ENCODE data around the gene SURF4.
"Not testable (repeated sequence)": the region's sequence is repeated elsewhere in the genome, so short reads cannot be mapped to it uniquely, and the experiment has no call there.

The SURF4 gene

DNA sequence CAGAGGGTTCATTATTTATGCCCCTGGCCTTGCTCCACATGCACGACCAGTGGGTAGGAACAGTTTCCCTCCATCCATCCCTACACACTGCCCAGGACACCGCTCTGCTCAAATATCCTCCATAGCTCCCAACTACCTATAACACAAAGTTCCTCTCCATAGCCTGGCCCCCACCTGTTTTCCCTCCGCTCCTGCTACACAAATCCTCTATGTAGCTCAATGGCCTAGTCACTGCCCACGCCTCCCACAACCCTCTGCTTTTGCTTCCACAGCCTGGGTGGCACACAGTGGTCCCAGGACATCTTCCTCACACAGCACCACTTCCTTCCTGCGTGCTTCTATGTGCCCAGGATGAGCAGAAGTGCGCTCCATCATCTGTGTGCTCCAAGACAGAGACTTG is 21.5 kb upstream of the SURF4 start:
- DNase-seq, result no peak

- no peak for DNase-seq
Observed at GRCh38 chr9:133396952-133397351, 21.1 kb upstream of the SURF4 start.

DNA sequence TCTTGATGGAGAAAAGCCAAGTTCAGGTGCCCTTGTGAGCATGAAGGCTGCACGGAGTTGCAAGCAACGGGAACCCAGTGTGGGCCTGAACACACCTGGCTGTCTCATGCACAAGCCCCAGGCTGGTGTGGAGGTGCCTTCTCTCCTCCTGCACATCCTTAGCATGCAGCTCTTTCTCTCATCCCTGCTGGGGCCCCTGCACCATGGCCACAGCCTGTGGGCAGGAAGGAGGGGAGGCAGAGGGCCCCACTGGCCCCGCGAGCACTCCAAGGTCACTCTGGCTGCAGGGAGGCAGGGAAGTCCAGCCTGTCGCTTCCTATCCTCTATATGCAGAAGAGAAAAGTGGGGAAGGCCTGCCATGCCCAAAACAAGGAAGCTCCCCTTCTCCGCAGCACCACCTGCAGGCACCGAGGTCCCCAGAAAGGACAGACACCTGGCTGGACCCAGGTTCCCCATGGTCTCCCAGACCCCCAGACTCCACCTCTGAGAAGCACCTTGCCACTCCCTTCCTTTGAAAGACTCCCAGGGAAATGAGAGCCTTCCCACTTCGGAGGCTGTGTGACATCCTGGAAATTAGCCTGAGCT is 18.9 kb upstream of the SURF4 start:
- no peak for DNase-seq

- DNase-seq, result no peak
Observed at GRCh38 chr9:133393399-133393798, 17.5 kb upstream of the SURF4 start.

DNA sequence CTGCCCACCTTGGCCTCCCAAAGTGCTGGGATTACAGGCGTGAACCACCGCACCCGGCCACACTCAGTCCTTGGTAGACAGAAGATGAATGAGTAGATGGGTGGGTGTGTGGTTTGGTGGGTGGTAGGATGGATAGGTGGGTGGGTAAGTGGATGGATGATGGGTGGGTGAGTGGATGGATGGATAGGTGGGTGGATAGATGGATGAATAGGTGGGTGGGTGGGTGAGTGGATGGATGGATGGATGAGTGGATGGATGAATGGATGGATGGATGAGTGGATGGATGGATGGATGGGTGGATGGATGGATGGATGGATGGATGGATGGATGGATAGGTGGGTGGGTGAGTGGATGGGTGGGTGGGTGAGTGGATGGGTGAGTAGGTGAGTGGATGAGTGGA is 16.4 kb upstream of the SURF4 start:
- not testable (repeated sequence) for DNase-seq

- DNase-seq, result not testable (repeated sequence)
Observed at GRCh38 chr9:133391449-133391848, 15.6 kb upstream of the SURF4 start.

DNA sequence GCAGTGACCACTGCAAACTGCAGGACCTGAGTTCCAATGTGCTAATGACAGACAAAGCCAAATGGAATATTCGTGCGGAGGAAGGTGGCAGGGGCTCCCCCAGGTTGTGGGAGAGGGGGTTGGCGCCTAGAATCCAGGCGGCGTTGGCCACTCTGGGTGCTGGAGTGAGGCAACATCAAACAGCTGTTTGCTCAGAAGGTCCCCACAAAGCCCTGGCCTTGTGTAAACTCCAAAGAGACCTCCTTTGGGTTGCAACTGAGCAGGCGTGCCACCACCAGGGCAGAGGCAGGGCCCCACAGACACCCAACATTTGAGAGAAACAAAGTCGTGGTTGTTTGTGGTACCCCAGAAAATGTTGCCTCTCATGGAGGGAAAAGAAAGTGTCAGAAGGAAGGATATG is 14.9 kb upstream of the SURF4 start:
- no peak for DNase-seq

DNA sequence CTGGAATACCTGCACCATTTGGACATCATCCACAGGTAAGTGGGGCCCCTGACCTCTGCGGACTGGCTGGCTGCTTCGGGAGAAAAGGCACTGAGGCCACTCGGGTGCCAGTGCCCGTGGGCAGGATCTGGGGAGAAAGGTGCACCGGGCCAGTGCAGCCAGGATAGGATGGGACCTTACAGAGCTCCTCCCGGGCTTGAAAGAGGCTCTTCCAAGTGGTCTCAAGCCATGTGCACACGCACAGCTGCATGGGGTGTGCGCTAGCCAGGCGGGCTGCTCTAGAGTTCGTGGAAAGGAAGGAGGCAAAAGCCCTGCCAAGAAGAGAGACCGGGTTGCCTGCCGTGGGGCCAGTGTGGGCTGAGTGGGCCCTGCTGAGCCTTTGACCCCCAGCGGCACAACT is 13.7 kb upstream of the SURF4 start:
- DNase-seq, result no peak

DNA sequence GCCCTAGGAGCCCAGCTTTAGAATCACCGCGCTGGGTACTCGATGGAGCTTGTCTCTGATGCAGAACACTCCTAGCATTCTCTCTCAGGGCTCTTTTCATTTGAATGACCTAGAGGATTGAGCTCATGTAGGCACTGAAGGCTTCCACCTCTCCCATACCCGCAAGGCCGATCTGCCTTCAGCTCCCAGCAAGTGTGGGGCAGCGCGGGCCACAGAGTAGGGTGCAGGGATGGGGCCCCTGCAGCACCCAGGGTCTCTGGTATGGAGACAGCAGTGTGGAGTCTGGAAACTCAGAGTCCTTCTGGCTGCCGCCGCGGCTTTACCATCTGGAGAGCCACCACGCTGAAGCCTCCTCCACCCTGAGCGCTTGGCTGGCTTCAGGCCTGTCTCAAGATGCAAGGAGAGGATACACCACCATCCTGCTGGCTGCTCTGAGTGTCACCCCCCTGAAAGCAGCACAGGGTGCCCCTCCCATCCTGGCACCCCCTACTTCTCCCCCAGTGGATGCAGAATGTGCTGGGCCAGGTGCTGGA is 13.2 kb upstream of the SURF4 start:
- DNase-seq, result no peak

DNA sequence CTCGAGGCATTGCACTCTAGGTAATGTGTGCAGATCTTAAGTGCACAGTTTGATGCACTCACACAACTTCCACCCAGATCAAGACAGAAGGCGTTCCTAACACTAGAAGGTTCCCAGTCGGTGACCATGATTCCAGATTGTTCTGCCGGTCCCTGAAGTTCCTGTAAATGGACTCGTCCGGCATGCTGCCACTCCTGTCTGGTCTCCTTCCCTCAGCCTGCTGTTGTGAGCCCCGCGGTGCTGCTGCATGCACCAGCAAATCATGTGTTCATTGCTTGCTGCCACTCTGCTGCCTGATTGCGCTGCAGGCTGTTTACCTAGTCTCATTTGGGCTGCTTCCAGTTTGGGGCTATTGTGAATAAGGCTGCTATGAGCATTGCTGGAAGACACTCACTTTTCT is 11.8 kb upstream of the SURF4 start:
- no peak for DNase-seq

GRCh38 chr9:133386338-133386737 is 10.5 kb upstream of the SURF4 start:
- DNase-seq, result no peak

- no peak for DNase-seq
Observed at GRCh38 chr9:133385452-133385851, 9.6 kb upstream of the SURF4 start.

GRCh38 chr9:133384736-133385321 is 9.0 kb upstream of the SURF4 start:
- DNase-seq, result no peak

DNA sequence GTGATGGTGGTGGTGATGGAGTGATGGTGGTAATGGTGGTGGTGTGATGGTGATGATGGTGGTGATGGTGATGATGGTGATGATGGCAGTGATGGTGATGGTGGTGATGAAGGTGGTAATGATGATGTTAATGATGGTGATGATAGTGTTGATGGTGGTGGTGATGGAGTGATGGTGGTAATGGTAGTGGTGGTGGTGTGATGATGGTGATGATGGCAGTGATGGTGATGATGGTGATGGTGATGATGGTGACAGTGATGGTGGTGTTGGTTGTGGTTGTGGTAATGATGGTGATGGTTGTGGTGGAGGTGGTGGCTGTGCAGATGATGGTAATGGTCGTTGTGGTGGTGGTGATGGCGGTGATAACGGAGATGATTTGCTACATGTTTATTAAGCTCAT is 7.6 kb upstream of the SURF4 start:
- no peak for DNase-seq

DNA sequence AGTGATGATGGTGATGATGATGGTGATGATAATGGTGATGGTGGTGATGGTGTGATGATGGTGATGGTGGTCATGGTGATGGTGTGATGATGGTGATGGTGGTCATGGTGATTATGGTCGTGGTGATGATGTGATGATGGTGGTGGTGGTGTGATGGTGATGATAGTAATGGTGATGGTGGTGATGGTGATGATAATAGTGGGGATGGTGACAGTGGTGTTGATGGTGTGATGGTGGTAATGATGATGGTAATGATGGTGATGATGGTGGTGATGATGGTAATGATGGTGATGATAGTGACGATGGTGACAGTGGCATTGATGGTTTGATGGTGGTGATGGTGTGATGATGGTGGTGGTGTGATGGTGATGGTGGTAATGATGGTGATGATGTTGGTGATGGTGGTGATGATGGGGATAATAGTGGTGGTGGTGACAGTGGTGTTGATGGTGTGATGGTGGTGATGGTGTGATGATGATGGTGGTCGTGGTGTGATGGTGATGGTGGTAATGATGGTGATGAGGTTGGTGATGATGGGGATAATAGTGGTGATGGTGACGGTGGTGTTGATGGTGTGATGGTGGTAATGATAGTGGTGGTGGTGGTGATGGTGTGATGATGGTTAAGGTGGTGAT is 6.8 kb upstream of the SURF4 start:
- DNase-seq, result no peak

GRCh38 chr9:133380734-133381133 is 4.9 kb upstream of the SURF4 start:
- no peak for DNase-seq

GRCh38 chr9:133379153-133380086 is 3.6 kb upstream of the SURF4 start:
- DNase-seq, result no peak

DNA sequence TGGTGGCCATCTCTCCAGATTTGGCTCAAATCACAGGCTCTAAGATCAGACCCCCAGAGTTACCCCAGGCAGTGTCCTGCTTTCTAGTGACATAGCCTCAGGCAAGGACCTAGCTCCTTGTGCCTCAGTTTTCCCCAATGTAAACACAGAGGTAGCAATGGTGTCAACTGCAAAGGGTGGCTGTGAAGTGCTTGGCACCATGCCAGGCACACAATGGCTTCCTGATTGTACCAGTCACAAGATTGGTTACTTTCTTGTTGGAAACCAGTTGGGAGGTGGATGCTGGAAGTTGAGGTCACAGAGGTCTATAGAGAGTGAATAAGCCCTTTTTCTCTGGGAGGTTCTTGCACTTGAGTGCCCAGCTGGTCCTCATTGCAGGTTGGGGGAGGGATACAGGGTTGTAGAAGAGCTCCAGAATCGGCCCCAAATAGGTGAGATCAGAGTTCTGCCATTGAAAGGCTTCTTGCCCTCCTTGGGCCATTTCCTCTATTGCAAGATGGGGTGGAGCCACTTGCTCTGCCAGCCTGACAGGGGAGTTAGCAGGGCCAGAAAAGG is 2.6 kb upstream of the SURF4 start:
- no peak for DNase-seq

DNA sequence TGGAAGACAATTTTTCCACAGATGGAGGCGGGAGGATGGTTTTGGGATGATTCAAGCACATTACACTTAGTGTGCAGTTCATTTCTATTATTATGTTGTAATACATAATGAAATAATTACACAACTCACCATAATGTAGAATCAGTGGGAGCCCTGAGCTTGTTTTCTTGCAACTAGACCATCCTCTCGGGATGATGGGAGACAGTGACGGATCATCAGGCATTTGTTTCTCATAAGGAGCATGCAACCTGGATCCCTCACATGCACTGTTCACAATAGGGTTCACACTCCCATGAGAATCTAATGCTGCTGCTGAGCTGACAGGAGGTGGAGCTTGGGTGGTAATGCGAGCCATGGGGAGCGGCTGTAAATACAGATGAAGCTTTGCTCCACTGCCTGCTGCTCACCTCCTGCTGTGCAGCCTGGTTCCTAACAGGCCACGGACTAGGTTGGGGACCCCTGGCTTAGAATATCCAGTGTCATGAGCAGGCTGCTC is 1.9 kb upstream of the SURF4 start:
- no peak for DNase-seq

GRCh38 chr9:133377280-133377679 is 1.4 kb upstream of the SURF4 start:
- not testable (repeated sequence) for DNase-seq

DNA sequence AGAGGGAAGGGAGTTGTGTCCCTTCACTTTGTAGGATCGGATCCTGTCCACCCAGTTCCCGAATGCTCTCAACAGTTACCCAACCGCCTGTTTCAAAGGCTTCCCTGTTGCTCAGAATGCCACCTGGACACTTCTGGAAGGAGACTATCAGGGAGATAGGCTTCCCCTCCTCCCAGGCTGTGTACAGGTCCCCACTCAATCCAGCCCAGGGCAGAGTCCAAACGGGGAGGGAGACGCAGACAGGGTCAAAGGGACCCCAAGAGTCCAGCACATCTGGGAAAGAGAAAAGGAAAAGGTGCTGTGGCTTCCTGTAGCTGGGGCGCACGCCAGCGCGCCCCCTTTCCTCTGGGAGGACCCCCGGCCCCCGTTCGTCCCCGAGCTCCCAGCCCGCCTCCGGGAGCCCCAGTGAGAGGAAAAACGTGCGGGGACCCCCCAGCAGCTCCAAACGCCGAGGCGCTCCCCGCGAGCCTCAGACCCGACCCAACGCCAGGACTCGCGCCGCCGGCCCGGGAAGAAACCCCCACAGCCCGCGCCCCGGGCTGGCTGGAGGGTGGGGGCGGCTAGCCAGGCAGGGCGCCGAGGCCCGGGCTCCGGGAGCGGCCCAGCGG is 640 bp downstream of the SURF4 start:
- DNase-seq, result no peak

- DNase-seq, result no peak
Observed at GRCh38 chr9:133374612-133375115, 1.2 kb downstream of the SURF4 start.

Measured in stimulated activated CD4-positive, alpha-beta T cell treated with anti-CD3 and anti-CD28 coated beads, Interleukin-2, amount 100 ng/mL, for 48 hours (primary cell).